Measurements from ENCODE around the gene HLA-DOA.

The HLA-DOA gene

DNA sequence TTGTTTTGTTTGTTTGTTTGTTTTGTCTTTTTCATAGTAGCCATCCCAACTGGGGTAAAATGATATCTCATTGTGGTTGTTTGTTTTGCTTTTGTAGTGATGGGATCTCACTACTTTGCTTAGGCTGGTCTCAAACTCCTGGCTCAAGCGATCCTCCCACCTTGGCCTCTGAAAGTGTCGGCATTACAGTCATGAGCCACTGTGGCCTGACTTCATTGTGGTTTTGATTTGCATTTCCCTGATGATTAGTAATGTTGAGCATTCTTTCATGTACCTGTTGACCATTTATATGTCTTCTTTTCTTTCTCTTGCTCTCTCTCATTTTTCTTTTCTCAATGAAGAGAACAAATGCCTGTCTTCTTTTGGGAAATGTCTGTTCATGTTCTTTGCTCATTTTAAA lies 30.8 kb upstream of the HLA-DOA start:
- no peak for DNase-seq (ENCODE audit: low read depth)
- no peak overlapping the region for H3K4me3 ChIP-seq (ENCODE audit: low read length)

DNA sequence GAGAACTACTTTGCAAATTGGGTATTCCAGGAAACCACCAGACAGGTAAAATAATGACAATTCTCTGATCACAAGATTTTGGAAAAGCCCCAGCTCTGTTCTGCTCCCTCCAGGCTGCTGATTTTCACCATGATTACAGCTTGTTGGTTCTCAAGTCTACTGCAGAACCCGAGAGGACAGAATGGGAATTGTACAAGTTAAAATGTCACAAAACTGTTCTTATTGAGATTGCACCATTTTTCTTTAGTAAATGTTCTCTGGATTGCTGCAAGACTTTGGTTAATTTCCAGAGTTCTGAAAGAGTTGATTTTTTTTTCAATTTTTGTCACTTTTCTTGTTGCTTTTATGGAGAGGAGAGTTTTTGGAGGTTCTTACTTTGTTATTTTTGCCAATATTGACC lies 27.1 kb upstream of the HLA-DOA start:
- H3K4me3 ChIP-seq (ENCODE audit: low read length), result no peak overlapping the region
- no peak for DNase-seq (ENCODE audit: low read depth)
- TF ChIP-seq, protein P1, sequence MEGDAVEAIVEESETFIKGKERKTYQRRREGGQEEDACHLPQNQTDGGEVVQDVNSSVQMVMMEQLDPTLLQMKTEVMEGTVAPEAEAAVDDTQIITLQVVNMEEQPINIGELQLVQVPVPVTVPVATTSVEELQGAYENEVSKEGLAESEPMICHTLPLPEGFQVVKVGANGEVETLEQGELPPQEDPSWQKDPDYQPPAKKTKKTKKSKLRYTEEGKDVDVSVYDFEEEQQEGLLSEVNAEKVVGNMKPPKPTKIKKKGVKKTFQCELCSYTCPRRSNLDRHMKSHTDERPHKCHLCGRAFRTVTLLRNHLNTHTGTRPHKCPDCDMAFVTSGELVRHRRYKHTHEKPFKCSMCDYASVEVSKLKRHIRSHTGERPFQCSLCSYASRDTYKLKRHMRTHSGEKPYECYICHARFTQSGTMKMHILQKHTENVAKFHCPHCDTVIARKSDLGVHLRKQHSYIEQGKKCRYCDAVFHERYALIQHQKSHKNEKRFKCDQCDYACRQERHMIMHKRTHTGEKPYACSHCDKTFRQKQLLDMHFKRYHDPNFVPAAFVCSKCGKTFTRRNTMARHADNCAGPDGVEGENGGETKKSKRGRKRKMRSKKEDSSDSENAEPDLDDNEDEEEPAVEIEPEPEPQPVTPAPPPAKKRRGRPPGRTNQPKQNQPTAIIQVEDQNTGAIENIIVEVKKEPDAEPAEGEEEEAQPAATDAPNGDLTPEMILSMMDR (IDR thresholded peaks at IDR 0.05; ENCODE audit: insufficient read depth, low read depth, low read length, missing control alignments), result no peak

More for the DNA sequence above, 30.8 kb upstream of the HLA-DOA start:
- TF ChIP-seq, protein P1 (IDR thresholded peaks at IDR 0.05; ENCODE audit: insufficient read depth, low read depth, low read length, missing control alignments), result no peak

DNA sequence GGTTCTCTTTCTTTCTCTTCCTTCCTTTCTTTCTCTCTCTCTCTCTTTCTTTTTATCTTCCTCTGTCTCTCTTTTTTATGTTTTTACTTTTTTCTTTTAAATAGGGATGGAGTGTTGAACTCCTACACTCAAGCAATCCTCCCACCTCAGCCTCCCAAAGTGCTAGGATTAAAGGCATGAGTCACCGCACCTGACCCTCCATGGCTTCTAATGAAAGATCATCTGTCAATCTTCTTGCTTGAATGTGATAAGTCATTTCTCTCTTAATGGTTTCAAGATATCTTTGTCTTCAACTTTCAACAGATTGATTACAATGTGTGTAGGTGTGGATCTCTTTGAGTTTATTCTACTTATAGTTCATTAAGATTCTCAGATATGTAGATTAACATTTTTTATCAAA lies 25.2 kb upstream of the HLA-DOA start:
- no peak for DNase-seq (ENCODE audit: low read depth)
- H3K4me3 ChIP-seq (ENCODE audit: low read length), result no peak overlapping the region
- TF ChIP-seq, protein P1 (IDR thresholded peaks at IDR 0.05; ENCODE audit: insufficient read depth, low read depth, low read length, missing control alignments), result no peak

- no peak for DNase-seq (ENCODE audit: low read depth)
- TF ChIP-seq, protein P1 (IDR thresholded peaks at IDR 0.05; ENCODE audit: insufficient read depth, low read depth, low read length, missing control alignments), result no peak
- H3K4me3 ChIP-seq (ENCODE audit: low read length), result no peak overlapping the region
Observed at GRCh38 chr6:33030245-33030644, 20.9 kb upstream of the HLA-DOA start.

GRCh38 chr6:33029328-33030184 lies 20.2 kb upstream of the HLA-DOA start:
- no peak overlapping the region for H3K4me3 ChIP-seq (ENCODE audit: low read length)
- TF ChIP-seq, protein P1 (IDR thresholded peaks at IDR 0.05; ENCODE audit: insufficient read depth, low read depth, low read length, missing control alignments), result no peak
- DNase-seq (ENCODE audit: low read depth), result no peak

DNA sequence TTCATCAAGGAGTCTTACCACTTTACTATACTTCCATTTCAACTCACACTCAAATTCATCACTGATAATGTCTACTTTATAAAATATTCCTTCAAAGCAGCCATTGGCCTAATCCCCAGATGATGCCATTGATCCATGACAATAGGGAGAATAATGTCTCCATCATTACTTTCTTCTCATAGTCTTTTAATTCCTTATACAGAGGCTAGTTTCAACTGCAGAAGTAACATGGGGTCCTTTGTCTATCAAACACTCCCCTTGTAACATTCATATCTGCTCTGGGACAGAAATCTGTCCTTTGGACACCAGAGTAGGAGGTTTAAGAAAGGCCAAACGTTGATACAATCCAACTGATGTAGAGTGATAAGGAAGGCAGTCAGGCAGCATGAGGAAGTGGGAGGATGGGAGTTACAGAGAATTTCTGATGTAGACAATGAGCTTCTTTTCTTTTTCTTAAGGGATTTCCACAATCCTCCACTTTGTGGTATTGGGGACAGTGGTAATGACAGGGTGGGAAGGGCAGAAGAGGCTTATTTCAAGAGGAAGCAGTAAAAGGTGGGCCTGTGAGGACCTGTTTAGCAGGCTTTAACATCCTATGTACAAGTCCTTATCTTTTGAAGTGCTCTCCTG lies 18.9 kb upstream of the HLA-DOA start:
- no peak overlapping the region for H3K4me3 ChIP-seq (ENCODE audit: low read length)
- TF ChIP-seq, protein P1 (IDR thresholded peaks at IDR 0.05; ENCODE audit: insufficient read depth, low read depth, low read length, missing control alignments), result no peak
- no peak for DNase-seq (ENCODE audit: low read depth)
